H1 (cell line): ENCODE measurements around the gene TMIGD1. TPM values are rescaled to one million over a fixed set of nuclear protein-coding genes. Genes with fewer than 3 reads are reported as not detected.

Experiments used
- KDM4A ChIP-seq: IDR thresholded peaks from one replicate; pipeline ENCODE4 v1.7.1; 2012; ENCODE audit warnings: low read depth, mild to moderate bottlenecking, moderate library complexity, low read length, inconsistent platforms; ENCODE audit not compliant: severe bottlenecking
- RAD21 ChIP-seq, 2 experiments: IDR thresholded peaks in 1 of 2; conservative IDR thresholded peaks in 1 of 2; 2 replicates each; pipeline ENCODE4 v1.6.1; 2011; ENCODE audit warnings: low read depth in 2 of 2, low read length in 2 of 2, improper control_type of control experiment in 1 of 2, inconsistent platforms in 1 of 2, mild to moderate bottlenecking in 1 of 2, moderate library complexity in 1 of 2
- SRF ChIP-seq: IDR thresholded peaks from 2 replicates; pipeline ENCODE4 v1.6.1; 2011; ENCODE audit warnings: mild to moderate bottlenecking, low read depth, low read length, moderate library complexity
- TAF1 ChIP-seq: IDR thresholded peaks from 2 replicates; pipeline ENCODE4 v1.6.1; 2011; ENCODE audit warnings: mild to moderate bottlenecking, low read depth, low read length
- TAF7 ChIP-seq: optimal IDR thresholded peaks from 2 replicates; pipeline ENCODE3; 2011; ENCODE audit warnings: low read depth, mild to moderate bottlenecking, inconsistent platforms, low read length, moderate library complexity, borderline replicate concordance
- TCF12 ChIP-seq: IDR thresholded peaks from 2 replicates; pipeline ENCODE4 v1.6.1; 2011; ENCODE audit warnings: low read depth, mild to moderate bottlenecking, low read length
- YY1 ChIP-seq: IDR thresholded peaks from 2 replicates; pipeline ENCODE4 v1.6.1; 2011; ENCODE audit warnings: low read depth, mild to moderate bottlenecking, low read length
- polyA plus RNA-seq, 7 experiments: library from polyadenylated mRNA; depleted of rRNA in 3 of 7; stranded (reverse) in 5 of 7; unstranded in 2 of 7; fragments of >200 nt in 5 of 7; fragments of 200-250 nt in 2 of 7; gene quantifications; 1 replicate in 5 of 7; 2 replicates in 1 of 7; 4 replicates in 1 of 7; pipeline versions ENCODE4 v1.2.1 to v1.2.3, GENCODE V29; 2011 to 2013; ENCODE audit warnings: missing spikeins in 2 of 7, mixed read lengths in 2 of 7
- total RNA-seq: library from RNA; stranded (reverse); fragmentation: NEBNext Ultra II Directional; extraction: Animal tissue kit (Norgen Biotek cat#: 25700); gene quantifications from 2 replicates; pipeline ENCODE4 v1.2.1, GENCODE V29; 2021

Gene TMIGD1
- total and polyA plus RNA-seq, 2 of the 8 experiments (the other 6 are each of a cell fraction or from before 2014, with no cell fraction given) = not detected

DNA sequence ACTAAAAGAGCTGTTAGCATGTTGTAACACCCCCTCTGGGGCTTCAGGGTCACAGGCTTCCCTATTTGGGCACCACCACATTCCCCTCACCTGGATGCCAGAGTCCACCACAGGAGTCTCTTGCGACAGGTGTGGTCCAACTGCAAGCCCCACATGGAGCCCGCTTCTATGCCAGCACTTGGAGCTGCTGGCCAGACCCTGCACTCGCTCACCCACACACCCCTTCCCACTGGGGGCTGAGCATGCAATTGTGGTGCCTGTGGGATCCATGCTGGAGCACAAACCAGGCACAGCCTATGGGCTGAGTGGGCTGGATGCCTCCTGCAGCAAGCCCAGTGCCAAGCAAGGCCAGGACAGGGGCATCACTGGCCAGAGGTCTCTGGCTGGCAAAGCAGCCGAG, 36.1 kb downstream of the TMIGD1 start (continued):
- TF ChIP-seq KDM4A (no peak), TAF7 (no peak), RAD21 (IDR thresholded peaks at IDR 0.05 in 1 of 2, conservative IDR thresholded peaks at IDR 0.05 in 1 of 2; ENCODE audit: low read depth in 2 of 2, low read length in 2 of 2) (no peak), TAF1 (no peak), SRF (no peak), YY1 (no peak), TCF12 (no peak)
- TF ChIP-seq, all 59 proteins: peak for 0
